ENCODE results near the gene ZBTB16.

The ZBTB16 gene

GRCh38 chr11:114209343-114209742, 149.8 kb downstream of the ZBTB16 start:
- no peak for DNase-seq (ENCODE audit: extremely low read depth, low read depth)
- H3K4me3 ChIP-seq (replicated peaks; ENCODE audit: low read depth, low read length): no peak overlapping the region
- no peak for TF ChIP-seq CTCF (IDR thresholded peaks at IDR 0.05; ENCODE audit: low read depth, low read length, missing control alignments)

- no peak for TF ChIP-seq CTCF (IDR thresholded peaks at IDR 0.05; ENCODE audit: low read depth, low read length, missing control alignments)
- no peak overlapping the region for H3K4me3 ChIP-seq (replicated peaks; ENCODE audit: low read depth, low read length)
- no peak for DNase-seq (ENCODE audit: extremely low read depth, low read depth)
Observed at GRCh38 chr11:114209904-114210303, 150.4 kb downstream of the ZBTB16 start.

GRCh38 chr11:114211444-114212121, 152.1 kb downstream of the ZBTB16 start:
- H3K4me3 ChIP-seq (replicated peaks; ENCODE audit: low read depth, low read length): no peak overlapping the region
- TF ChIP-seq CTCF (IDR thresholded peaks at IDR 0.05; ENCODE audit: low read depth, low read length, missing control alignments): no peak
- no peak for DNase-seq (ENCODE audit: extremely low read depth, low read depth)

GRCh38 chr11:114213622-114214021, 154.1 kb downstream of the ZBTB16 start:
- H3K4me3 ChIP-seq (replicated peaks; ENCODE audit: low read depth, low read length): no peak overlapping the region
- no peak for TF ChIP-seq CTCF (IDR thresholded peaks at IDR 0.05; ENCODE audit: low read depth, low read length, missing control alignments)
- no peak for DNase-seq (ENCODE audit: extremely low read depth, low read depth)

GRCh38 chr11:114215428-114215827, 155.9 kb downstream of the ZBTB16 start:
- DNase-seq (ENCODE audit: extremely low read depth, low read depth): no peak
- TF ChIP-seq CTCF (IDR thresholded peaks at IDR 0.05; ENCODE audit: low read depth, low read length, missing control alignments): no peak
- H3K4me3 ChIP-seq (replicated peaks; ENCODE audit: low read depth, low read length): no peak overlapping the region

GRCh38 chr11:114215871-114216795, 156.6 kb downstream of the ZBTB16 start:
- no peak overlapping the region for H3K4me3 ChIP-seq (replicated peaks; ENCODE audit: low read depth, low read length)
- no peak for DNase-seq (ENCODE audit: extremely low read depth, low read depth)
- no peak for TF ChIP-seq CTCF (IDR thresholded peaks at IDR 0.05; ENCODE audit: low read depth, low read length, missing control alignments)

Data from HFF-Myc (cell line).